Measurements from ENCODE around the gene HS3ST5. TPM values are rescaled to one million over a fixed set of nuclear protein-coding genes. Genes with fewer than 3 reads are reported as not detected.

The HS3ST5 gene
- total and polyA plus RNA-seq, 10 donors: not detected

DNA sequence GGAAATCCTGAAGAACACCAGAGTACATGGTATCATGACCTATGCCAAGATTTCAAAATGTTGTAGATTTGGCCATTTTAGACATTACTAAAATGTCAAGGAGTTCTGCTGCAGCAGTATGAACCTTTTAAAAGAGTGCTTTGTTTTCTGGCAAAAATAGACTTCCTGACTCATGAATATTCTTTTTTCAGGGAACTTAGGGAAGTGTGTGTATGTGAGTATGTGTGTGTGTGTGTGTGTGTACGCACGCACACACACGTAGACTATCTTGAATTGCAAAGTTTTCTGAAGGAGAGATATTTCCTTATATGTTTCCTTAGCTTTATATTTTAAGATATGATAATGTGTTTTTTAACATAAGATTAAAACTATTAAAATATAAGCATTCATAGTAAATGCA lies 161.2 kb downstream of the HS3ST5 start:
- DNase-seq: no peak
- Histone ChIP-seq H3K4me3 (no peak overlapping the region), H3K27ac (no peak overlapping the region), H3K27me3 (replicated peaks in 1 of 7) (peaks cover 0 to 8% (median 0%) of the 10 kb centered on the region in 7 donors), H3K9me3 (no peaks in the 10 kb centered on the region), H3K4me1 (no peaks in the 10 kb centered on the region), H3K36me3 (no peaks in the 10 kb centered on the region)
- TF ChIP-seq, protein P1, sequence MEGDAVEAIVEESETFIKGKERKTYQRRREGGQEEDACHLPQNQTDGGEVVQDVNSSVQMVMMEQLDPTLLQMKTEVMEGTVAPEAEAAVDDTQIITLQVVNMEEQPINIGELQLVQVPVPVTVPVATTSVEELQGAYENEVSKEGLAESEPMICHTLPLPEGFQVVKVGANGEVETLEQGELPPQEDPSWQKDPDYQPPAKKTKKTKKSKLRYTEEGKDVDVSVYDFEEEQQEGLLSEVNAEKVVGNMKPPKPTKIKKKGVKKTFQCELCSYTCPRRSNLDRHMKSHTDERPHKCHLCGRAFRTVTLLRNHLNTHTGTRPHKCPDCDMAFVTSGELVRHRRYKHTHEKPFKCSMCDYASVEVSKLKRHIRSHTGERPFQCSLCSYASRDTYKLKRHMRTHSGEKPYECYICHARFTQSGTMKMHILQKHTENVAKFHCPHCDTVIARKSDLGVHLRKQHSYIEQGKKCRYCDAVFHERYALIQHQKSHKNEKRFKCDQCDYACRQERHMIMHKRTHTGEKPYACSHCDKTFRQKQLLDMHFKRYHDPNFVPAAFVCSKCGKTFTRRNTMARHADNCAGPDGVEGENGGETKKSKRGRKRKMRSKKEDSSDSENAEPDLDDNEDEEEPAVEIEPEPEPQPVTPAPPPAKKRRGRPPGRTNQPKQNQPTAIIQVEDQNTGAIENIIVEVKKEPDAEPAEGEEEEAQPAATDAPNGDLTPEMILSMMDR (IDR thresholded peaks at IDR 0.05 in 8 of 11, conservative IDR thresholded peaks at IDR 0.05 in 3 of 11): no peak
- no peak for TF ChIP-seq POLR2AphosphoS5 (IDR thresholded peaks at IDR 0.05)
- no peak for TF ChIP-seq POLR2A (IDR thresholded peaks at IDR 0.05)
- intact Hi-C loops (cut with DNase I; ENCODE audit: low total_unique reads): no loop called here
- 56 to 73% (median 73%) methylated on average over 3 of the region's 3 CpGs for WGBS, 5 donors

DNA sequence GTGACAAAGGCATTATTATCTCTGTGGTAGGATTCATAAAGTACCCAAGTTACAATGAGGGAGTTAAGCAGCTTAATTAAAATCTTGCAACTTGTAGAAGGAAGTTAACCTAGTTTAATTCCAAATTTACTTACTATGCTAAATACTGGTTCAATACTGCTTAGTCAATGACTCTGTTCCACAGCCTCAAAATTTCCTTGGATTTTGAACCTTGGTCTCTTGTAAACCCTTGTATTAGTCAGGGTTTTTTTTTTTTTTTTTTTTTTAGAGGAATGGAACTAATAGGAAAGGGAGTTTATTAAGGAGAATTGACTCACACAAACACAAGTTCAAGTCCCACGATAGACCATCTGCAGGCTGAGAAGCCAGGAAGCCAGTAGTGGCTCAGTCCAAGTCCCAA lies 163.4 kb downstream of the HS3ST5 start:
- Histone ChIP-seq H3K27ac (no peak overlapping the region), H3K4me3 (no peak overlapping the region), H3K4me1 (no peaks in the 10 kb centered on the region), H3K27me3 (replicated peaks in 1 of 7) (peaks cover 0 to 3% (median 0%) of the 10 kb centered on the region in 7 donors), H3K9me3 (no peaks in the 10 kb centered on the region), H3K36me3 (no peaks in the 10 kb centered on the region)
- no peak for DNase-seq
- 83 to 93% (median 91%) methylated on average over 1 of the region's 1 CpG for WGBS, 5 donors
- intact Hi-C loops (cut with DNase I; ENCODE audit: low total_unique reads): no loop called here
- TF ChIP-seq POLR2AphosphoS5 (IDR thresholded peaks at IDR 0.05) (no peak), POLR2A (IDR thresholded peaks at IDR 0.05) (no peak)
- TF ChIP-seq, protein P1 (IDR thresholded peaks at IDR 0.05 in 8 of 11, conservative IDR thresholded peaks at IDR 0.05 in 3 of 11): no peak

DNA sequence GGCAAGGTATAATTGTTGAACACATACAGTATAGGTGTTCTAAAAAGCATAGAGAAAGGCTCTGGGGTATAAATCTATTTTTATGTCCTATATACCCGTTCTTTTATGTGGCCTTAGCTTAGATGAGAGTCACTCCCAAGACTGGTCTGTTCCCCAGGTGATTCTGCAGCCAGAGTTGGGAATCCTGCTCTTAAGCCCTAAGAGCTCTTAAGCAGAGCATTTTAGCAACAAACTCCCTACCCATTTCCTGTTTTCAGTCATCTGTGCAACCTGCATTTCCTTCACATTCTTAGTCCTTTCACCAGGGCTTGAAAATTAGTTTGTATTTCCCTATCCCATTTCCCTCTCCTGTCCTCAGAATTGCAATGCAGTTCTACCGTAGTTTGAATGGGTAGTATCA lies 166.1 kb downstream of the HS3ST5 start:
- no peak for TF ChIP-seq POLR2AphosphoS5 (IDR thresholded peaks at IDR 0.05)
- no peak for TF ChIP-seq POLR2A (IDR thresholded peaks at IDR 0.05)
- TF ChIP-seq, protein P1 (IDR thresholded peaks at IDR 0.05 in 8 of 11, conservative IDR thresholded peaks at IDR 0.05 in 3 of 11): no peak
- H3K4me1 ChIP-seq: no peaks in the 10 kb centered on the region
- 45 to 65% (median 53%) methylated on average over 2 of the region's 2 CpGs for WGBS, 5 donors
- no peak overlapping the region for H3K4me3 ChIP-seq
- peaks cover 0 to 7% (median 0%) of the 10 kb centered on the region in 7 donors for H3K27me3 ChIP-seq (replicated peaks in 1 of 7)
- no peaks in the 10 kb centered on the region for H3K36me3 ChIP-seq
- no peak overlapping the region for H3K27ac ChIP-seq
- no peaks in the 10 kb centered on the region for H3K9me3 ChIP-seq
- no peak for DNase-seq
- intact Hi-C loops (cut with DNase I; ENCODE audit: low total_unique reads): no loop called here

DNA sequence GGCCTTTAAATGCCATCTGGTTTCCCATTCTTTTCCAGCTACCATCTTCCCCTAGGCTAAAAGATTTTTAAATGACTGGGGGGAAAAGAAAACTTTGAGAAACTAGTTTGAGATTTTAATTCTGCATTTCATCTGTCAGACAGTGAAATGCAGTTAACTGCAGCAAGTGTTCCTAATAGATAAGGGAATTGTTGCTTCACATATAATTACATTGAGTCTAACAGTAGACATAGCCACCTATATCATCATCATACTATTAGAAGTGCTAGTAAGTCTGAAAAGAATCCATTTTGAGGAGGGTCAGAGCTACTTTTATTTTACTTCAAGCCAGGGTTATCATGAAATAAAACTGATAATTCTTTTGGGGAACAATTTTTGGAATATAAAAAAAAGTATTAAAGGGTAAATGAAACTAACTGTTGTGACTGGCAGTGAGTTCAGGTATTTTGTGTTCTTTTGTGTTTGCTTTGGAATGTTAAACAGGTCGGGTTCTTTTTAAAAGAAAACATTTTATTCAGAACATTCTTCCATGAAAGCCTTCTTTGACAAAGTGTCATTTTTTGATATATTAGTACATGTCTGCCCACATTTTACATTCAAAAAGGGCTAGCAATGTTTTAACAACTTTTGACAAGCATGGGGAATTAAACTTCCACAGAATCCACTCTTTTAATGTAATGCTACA lies 170.1 kb downstream of the HS3ST5 start:
- H3K4me1 ChIP-seq: no peaks in the 10 kb centered on the region
- WGBS, 5 donors: 65 to 86% (median 77%) methylated on average over 1 of the region's 1 CpG
- peaks cover 0 to 21% (median 0%) of the 10 kb centered on the region in 7 donors for H3K27me3 ChIP-seq (replicated peaks in 1 of 7)
- no peaks in the 10 kb centered on the region for H3K36me3 ChIP-seq
- TF ChIP-seq POLR2AphosphoS5 (IDR thresholded peaks at IDR 0.05): no peak
- TF ChIP-seq, protein P1 (IDR thresholded peaks at IDR 0.05 in 8 of 11, conservative IDR thresholded peaks at IDR 0.05 in 3 of 11): no peak
- no peak for TF ChIP-seq POLR2A (IDR thresholded peaks at IDR 0.05)
- intact Hi-C loops (cut with DNase I; ENCODE audit: low total_unique reads): no loop called here
- H3K9me3 ChIP-seq: no peaks in the 10 kb centered on the region
- H3K27ac ChIP-seq: no peak overlapping the region
- DNase-seq: no peak
- H3K4me3 ChIP-seq: no peak overlapping the region
